GM12878 (cell line): ENCODE results near the gene GNL3. TPM values are rescaled to one million over a fixed set of nuclear protein-coding genes. Genes with fewer than 3 reads are reported as not detected.

Experiments used
- CEBPZ ChIP-seq: fragments of 150-350 bp; IDR thresholded peaks from 2 replicates; pipeline ENCODE4 v1.6.1; 2016; ENCODE audit warnings: low read depth, low read length
- CREM ChIP-seq: IDR thresholded peaks from 2 replicates; pipeline ENCODE4 v1.6.1; 2014; ENCODE audit warnings: antibody characterized with exemption, low read depth
- CTCF ChIP-seq, 3 experiments: IDR thresholded peaks in 2 of 3; conservative IDR thresholded peaks in 1 of 3; 2 replicates each; pipeline ENCODE4 v1.5.1; 2011; ENCODE audit warnings: low read depth in 3 of 3, low read length in 3 of 3, mild to moderate bottlenecking in 3 of 3, control low read depth in 2 of 3, moderate library complexity in 2 of 3, inconsistent platforms in 1 of 3, mixed read lengths in 1 of 3; ENCODE audit not compliant: control insufficient read depth in 2 of 3, insufficient read depth in 1 of 3; ENCODE audit errors: extremely low read depth in 1 of 3
- EGR1 ChIP-seq, 2 experiments: IDR thresholded peaks; 1 replicate in 1 of 2; 2 replicates in 1 of 2; pipeline ENCODE4 v1.6.1; 2011 to 2012; ENCODE audit warnings: low read depth in 2 of 2, low read length in 2 of 2, borderline replicate concordance in 1 of 2, mild to moderate bottlenecking in 1 of 2, moderate library complexity in 1 of 2
- JUND ChIP-seq: IDR thresholded peaks from 2 replicates; pipeline ENCODE4 v1.6.1; 2012; ENCODE audit warnings: low read depth, mild to moderate bottlenecking, low read length, improper control_type of control experiment, moderate library complexity
- KAT2A ChIP-seq: conservative IDR thresholded peaks from 2 replicates; pipeline ENCODE4 v1.6.1; 2011; ENCODE audit warnings: low read depth, low read length; ENCODE audit not compliant: control insufficient read depth
- KDM1A ChIP-seq: fragments of 200-600 bp; sonication (generic); IDR thresholded peaks from 2 replicates; pipeline ENCODE4 v1.6.1; 2016; ENCODE audit warnings: borderline replicate concordance
- MEF2A ChIP-seq: IDR thresholded peaks from 2 replicates; pipeline ENCODE4 v1.6.1; 2011; ENCODE audit warnings: low read depth, mild to moderate bottlenecking, low read length, moderate library complexity; ENCODE audit not compliant: insufficient read depth
- NBN ChIP-seq: fragments of 450-650 bp; IDR thresholded peaks from 2 replicates; pipeline ENCODE4 v1.6.1; 2016
- RAD51 ChIP-seq: fragments of 450-650 bp; IDR thresholded peaks from 2 replicates; pipeline ENCODE4 v1.6.1; 2016; ENCODE audit warnings: moderate library complexity, mild to moderate bottlenecking, inconsistent platforms
- STAT3 ChIP-seq: IDR thresholded peaks from 2 replicates; pipeline ENCODE4 v1.6.1; 2011; ENCODE audit warnings: low read depth, low read length, improper control_type of control experiment
- ZNF207 ChIP-seq: fragments of 450-650 bp; IDR thresholded peaks from 2 replicates; pipeline ENCODE4 v1.6.1; 2014; ENCODE audit warnings: antibody characterized with exemption, mild to moderate bottlenecking, borderline replicate concordance
- polyA plus RNA-seq, 11 experiments: library from polyadenylated mRNA; depleted of rRNA in 4 of 11; unstranded in 6 of 11; stranded (reverse) in 5 of 11; fragments of >200 nt; fragmentation: Nextera tagmentation in 4 of 11; fragmentation: Illumina TruSeq in 1 of 11; extraction: Ambion mirVana in 4 of 11; extraction: Trizol in 1 of 11; gene quantifications; 1 replicate in 1 of 11; 2 replicates in 10 of 11; pipeline versions ENCODE4 v1.2.1 to v1.2.3, GENCODE V29; 2011 to 2016; ENCODE audit warnings: inconsistent platforms in 2 of 11, missing spikeins in 2 of 11, low read depth in 1 of 11
- total RNA-seq, 4 experiments: library from RNA; depleted of rRNA in 3 of 4; stranded (reverse); fragments of >200 nt in 3 of 4; fragmentation: Illumina TruSeq in 1 of 4; extraction: Trizol in 1 of 4; gene quantifications; 2 replicates each; pipeline versions ENCODE4 v1.2.1 to v1.2.3, GENCODE V29; 2013 to 2021
- TF ChIP-seq, protein P1 (sequence below): fragments of 450-650 bp; IDR thresholded peaks from 2 replicates; pipeline ENCODE4 v1.6.1; 2014; ENCODE audit warnings: mild to moderate bottlenecking
- TF ChIP-seq, protein P2 (sequence below): fragments of 450-650 bp; IDR thresholded peaks from 2 replicates; pipeline ENCODE4 v1.6.1; 2016; ENCODE audit warnings: mild to moderate bottlenecking, moderate library complexity, borderline replicate concordance
- TF ChIP-seq, protein P3 (sequence below): fragments of 450-650 bp; IDR thresholded peaks from 2 replicates; pipeline ENCODE4 v1.6.1; 2017; ENCODE audit warnings: mild to moderate bottlenecking

GNL3 gene
- total and polyA plus RNA-seq, 10 of the 15 experiments (the other 5 are each of a cell fraction or from before 2014, with no cell fraction given) = 172 to 368 (median 257) TPM

DNA sequence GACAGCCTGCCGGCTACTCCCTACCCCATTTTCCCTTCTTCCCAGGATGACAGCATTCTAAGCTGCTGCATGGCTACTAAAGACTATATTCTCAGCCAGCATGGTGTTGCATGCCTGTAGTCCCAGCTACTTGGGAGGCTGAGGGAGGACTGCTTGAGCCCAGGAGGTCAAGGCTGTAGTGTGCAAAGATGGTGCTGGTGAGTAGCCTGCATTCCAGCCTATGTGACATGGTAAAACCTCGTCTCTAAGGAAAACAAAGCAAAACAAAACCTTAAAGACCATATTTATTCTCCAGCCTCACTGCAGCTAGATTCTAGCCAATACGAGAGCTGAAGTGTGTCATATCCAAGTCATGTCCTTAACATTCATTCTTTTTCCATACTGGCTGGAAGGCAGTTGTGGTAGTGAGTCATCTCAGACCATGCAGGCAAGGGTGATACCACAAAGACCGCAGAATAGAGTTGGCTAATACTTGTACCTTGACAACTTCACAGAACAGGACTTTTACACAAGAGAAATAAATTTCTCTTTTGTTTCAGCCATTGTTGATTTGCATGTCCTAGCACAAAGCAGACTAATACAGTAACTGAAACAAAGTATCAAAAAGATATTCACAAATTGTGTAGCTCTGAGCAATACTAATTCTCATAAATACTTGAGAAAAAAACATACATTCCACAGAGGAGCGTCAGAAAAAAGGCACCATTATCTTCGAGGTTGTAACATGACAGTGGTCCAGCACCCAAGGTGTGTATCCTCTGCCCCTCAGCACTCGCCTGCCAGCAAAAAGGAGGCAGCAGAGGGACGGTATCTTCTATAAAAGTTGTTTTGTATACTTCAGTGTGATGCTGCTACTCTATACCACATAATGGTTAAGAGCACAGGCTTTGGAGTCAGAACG, 15.0 kb upstream of the GNL3 start (continued):
- TF ChIP-seq KAT2A (no peak), CEBPZ (no peak), NBN (no peak), STAT3 (no peak), JUND (0 out of 2 replicates have a peak, but pooled peaks have one; percentile 51), CTCF (IDR thresholded peaks at IDR 0.05 in 2 of 3, conservative IDR thresholded peaks at IDR 0.05 in 1 of 3; ENCODE audit: control insufficient read depth in 2 of 3, extremely low read depth in 1 of 3, insufficient read depth in 1 of 3, low read depth in 3 of 3, low read length in 3 of 3) (no peak), EGR1 (IDR thresholded peaks at IDR 0.05; ENCODE audit: borderline replicate concordance in 1 of 2, low read depth in 2 of 2, low read length in 2 of 2) (no peak), MEF2A (0 out of 2 replicates have a peak, but pooled peaks have one; percentile 14), KDM1A (no peak), CREM (peak; percentile 57; the same call in 1 of the 2 replicates), ZNF207 (no peak), RAD51 (no peak)
- TF ChIP-seq, protein P1, sequence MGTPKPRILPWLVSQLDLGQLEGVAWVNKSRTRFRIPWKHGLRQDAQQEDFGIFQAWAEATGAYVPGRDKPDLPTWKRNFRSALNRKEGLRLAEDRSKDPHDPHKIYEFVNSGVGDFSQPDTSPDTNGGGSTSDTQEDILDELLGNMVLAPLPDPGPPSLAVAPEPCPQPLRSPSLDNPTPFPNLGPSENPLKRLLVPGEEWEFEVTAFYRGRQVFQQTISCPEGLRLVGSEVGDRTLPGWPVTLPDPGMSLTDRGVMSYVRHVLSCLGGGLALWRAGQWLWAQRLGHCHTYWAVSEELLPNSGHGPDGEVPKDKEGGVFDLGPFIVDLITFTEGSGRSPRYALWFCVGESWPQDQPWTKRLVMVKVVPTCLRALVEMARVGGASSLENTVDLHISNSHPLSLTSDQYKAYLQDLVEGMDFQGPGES = no peak
- TF ChIP-seq, protein P2, sequence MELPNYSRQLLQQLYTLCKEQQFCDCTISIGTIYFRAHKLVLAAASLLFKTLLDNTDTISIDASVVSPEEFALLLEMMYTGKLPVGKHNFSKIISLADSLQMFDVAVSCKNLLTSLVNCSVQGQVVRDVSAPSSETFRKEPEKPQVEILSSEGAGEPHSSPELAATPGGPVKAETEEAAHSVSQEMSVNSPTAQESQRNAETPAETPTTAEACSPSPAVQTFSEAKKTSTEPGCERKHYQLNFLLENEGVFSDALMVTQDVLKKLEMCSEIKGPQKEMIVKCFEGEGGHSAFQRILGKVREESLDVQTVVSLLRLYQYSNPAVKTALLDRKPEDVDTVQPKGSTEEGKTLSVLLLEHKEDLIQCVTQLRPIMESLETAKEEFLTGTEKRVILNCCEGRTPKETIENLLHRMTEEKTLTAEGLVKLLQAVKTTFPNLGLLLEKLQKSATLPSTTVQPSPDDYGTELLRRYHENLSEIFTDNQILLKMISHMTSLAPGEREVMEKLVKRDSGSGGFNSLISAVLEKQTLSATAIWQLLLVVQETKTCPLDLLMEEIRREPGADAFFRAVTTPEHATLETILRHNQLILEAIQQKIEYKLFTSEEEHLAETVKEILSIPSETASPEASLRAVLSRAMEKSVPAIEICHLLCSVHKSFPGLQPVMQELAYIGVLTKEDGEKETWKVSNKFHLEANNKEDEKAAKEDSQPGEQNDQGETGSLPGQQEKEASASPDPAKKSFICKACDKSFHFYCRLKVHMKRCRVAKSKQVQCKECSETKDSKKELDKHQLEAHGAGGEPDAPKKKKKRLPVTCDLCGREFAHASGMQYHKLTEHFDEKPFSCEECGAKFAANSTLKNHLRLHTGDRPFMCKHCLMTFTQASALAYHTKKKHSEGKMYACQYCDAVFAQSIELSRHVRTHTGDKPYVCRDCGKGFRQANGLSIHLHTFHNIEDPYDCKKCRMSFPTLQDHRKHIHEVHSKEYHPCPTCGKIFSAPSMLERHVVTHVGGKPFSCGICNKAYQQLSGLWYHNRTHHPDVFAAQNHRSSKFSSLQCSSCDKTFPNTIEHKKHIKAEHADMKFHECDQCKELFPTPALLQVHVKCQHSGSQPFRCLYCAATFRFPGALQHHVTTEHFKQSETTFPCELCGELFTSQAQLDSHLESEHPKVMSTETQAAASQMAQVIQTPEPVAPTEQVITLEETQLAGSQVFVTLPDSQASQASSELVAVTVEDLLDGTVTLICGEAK = no peak
- TF ChIP-seq, protein P3, sequence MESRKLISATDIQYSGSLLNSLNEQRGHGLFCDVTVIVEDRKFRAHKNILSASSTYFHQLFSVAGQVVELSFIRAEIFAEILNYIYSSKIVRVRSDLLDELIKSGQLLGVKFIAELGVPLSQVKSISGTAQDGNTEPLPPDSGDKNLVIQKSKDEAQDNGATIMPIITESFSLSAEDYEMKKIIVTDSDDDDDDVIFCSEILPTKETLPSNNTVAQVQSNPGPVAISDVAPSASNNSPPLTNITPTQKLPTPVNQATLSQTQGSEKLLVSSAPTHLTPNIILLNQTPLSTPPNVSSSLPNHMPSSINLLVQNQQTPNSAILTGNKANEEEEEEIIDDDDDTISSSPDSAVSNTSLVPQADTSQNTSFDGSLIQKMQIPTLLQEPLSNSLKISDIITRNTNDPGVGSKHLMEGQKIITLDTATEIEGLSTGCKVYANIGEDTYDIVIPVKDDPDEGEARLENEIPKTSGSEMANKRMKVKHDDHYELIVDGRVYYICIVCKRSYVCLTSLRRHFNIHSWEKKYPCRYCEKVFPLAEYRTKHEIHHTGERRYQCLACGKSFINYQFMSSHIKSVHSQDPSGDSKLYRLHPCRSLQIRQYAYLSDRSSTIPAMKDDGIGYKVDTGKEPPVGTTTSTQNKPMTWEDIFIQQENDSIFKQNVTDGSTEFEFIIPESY = no peak
